GM12878 (cell line): ENCODE data around the gene CD79A. TPM values are rescaled to one million over a fixed set of nuclear protein-coding genes. Genes with fewer than 3 reads are reported as not detected.

Experiments
- ATAC-seq: fragments of 200-7000 bp; cut with Tn5 transposase; 3 replicates; pipeline ENCODE4 v1.9.1; 2020; ENCODE audit warnings: mild to moderate bottlenecking, moderate library complexity
- BruUV-seq: library from RNA; stranded (reverse); fragments of 400-500 nt; replicated peaks from 2 replicates; lab custom pipeline; 2021; lab: Mats Ljungman, UMichigan
- CTCF ChIA-PET: fragments of 300-600 bp; sonication (Branson Sonifier 250); formaldehyde crosslinking; extraction: SDS; loops from one replicate; lab custom pipeline; 2021; ENCODE audit warnings: inconsistent platforms; lab: Yijun Ruan, JAX
- POLR2A ChIA-PET: fragments of 350-600 bp; formaldehyde crosslinking; extraction: SDS; loops from one replicate; lab custom pipeline; 2021; ENCODE audit warnings: inconsistent platforms; lab: Charles Lee
- RAD21 ChIA-PET: fragments of 300-600 bp; sonication (Branson Sonifier 250); formaldehyde crosslinking; loops from one replicate; lab custom pipeline; 2023; ENCODE audit warnings: antibody characterized with exemption; ENCODE audit not compliant: unreplicated experiment; lab: Charles Lee
- SMC1A ChIA-PET: fragments of 300-600 bp; sonication (Branson Sonifier 250); formaldehyde crosslinking; loops from one replicate; lab custom pipeline; 2023; ENCODE audit not compliant: unreplicated experiment, uncharacterized antibody; lab: Charles Lee
- DNase-seq: peaks from one replicate; pipeline ENCODE4 v3.0.0-alpha.2; 2011; ENCODE audit warnings: low read depth, low spot score
- FAIRE-seq: peaks from 3 replicates; lab custom pipeline; 2011; peaks lifted over from hg19 to GRCh38; lab: Jason Lieb, UNC
- H2AFZ ChIP-seq: 2 replicates; pipeline ENCODE4 v1.6.0; 2011; ENCODE audit warnings: low read depth, low read length, control low read depth; ENCODE audit not compliant: control insufficient read depth
- H3K27ac ChIP-seq: 2 replicates; pipeline ENCODE4 v1.5.1; 2011; ENCODE audit warnings: control low read depth; ENCODE audit not compliant: control insufficient read depth, insufficient read depth
- H3K27me3 ChIP-seq, 2 experiments: replicated peaks in 1 of 2; 2 replicates each; pipeline versions ENCODE4 v1.6.0 to v1.6.1; 2011; ENCODE audit warnings: low read length in 1 of 2; ENCODE audit not compliant: control insufficient read depth in 2 of 2, insufficient read depth in 2 of 2
- H3K36me3 ChIP-seq, 2 experiments: 2 replicates each; pipeline ENCODE4 v1.5.1; 2011; ENCODE audit warnings: low read length in 1 of 2; ENCODE audit not compliant: control insufficient read depth in 2 of 2, insufficient read depth in 2 of 2
- H3K4me1 ChIP-seq: 2 replicates; pipeline ENCODE4 v1.6.1; 2011; ENCODE audit warnings: mild to moderate bottlenecking, low read length, moderate library complexity, mixed read lengths; ENCODE audit not compliant: control insufficient read depth, insufficient read depth
- H3K4me2 ChIP-seq: 2 replicates; pipeline ENCODE4 v1.6.0; 2011; ENCODE audit warnings: control low read depth; ENCODE audit not compliant: control insufficient read depth, insufficient read depth
- H3K4me3 ChIP-seq: fragments of 200-600 bp; sonication (generic); 2 replicates; pipeline ENCODE4 v1.5.1; 2016
- H3K79me2 ChIP-seq: 2 replicates; pipeline ENCODE4 v1.6.0; 2011; ENCODE audit warnings: low read length; ENCODE audit not compliant: control insufficient read depth, insufficient read depth
- H3K9ac ChIP-seq: 2 replicates; pipeline ENCODE4 v1.8.0; 2011; ENCODE audit warnings: low read length, control low read depth, mixed read lengths; ENCODE audit not compliant: control insufficient read depth, insufficient read depth
- H3K9me3 ChIP-seq: replicated peaks from 3 replicates; pipeline ENCODE4 v1.5.1; 2011; ENCODE audit warnings: mild to moderate bottlenecking, low read length; ENCODE audit not compliant: control insufficient read depth, insufficient read depth
- H4K20me1 ChIP-seq: 2 replicates; pipeline ENCODE4 v1.6.0; 2011; ENCODE audit not compliant: control insufficient read depth, insufficient read depth
- BACH1 ChIP-seq: fragments of 450-650 bp; IDR thresholded peaks from 2 replicates; pipeline ENCODE4 v1.6.1; 2017; ENCODE audit warnings: mild to moderate bottlenecking, borderline replicate concordance
- FOXK2 ChIP-seq: fragments of 450-650 bp; IDR thresholded peaks from 2 replicates; pipeline ENCODE4 v1.6.1; 2017; ENCODE audit warnings: mild to moderate bottlenecking, moderate library complexity
- JUNB ChIP-seq: IDR thresholded peaks from 2 replicates; pipeline ENCODE4 v1.6.1; 2016; ENCODE audit warnings: antibody characterized with exemption, mild to moderate bottlenecking
- MYB ChIP-seq: fragments of 150-350 bp; IDR thresholded peaks from 2 replicates; pipeline ENCODE4 v1.6.1; 2014; ENCODE audit warnings: mild to moderate bottlenecking, low read depth, low read length, borderline replicate concordance
- NR2C1 ChIP-seq: fragments of 450-650 bp; IDR thresholded peaks from 2 replicates; pipeline ENCODE4 v1.6.1; 2017; ENCODE audit warnings: antibody characterized with exemption, mild to moderate bottlenecking, moderate library complexity
- RB1 ChIP-seq: fragments of 450-650 bp; formaldehyde crosslinking; IDR thresholded peaks from 2 replicates; pipeline ENCODE4 v1.6.1; 2017; ENCODE audit warnings: mild to moderate bottlenecking, borderline replicate concordance
- RCOR1 ChIP-seq: conservative IDR thresholded peaks from 2 replicates; pipeline ENCODE4 v1.6.1; 2012; ENCODE audit warnings: low read depth, low read length, improper control_type of control experiment
- SMC3 ChIP-seq: IDR thresholded peaks from 2 replicates; pipeline ENCODE4 v1.6.1; 2011; ENCODE audit warnings: low read length, improper control_type of control experiment, borderline replicate concordance
- TAF1 ChIP-seq: IDR thresholded peaks from 2 replicates; pipeline ENCODE4 v1.6.1; 2011; ENCODE audit warnings: mild to moderate bottlenecking, low read depth, low read length, borderline replicate concordance
- WGBS: methylation state at CpG from one replicate; pipeline ENCODE4 v1.1.6; 2016; ENCODE audit warnings: low lambda C conversion rate; ENCODE audit not compliant: insufficient replicate concordance, insufficient coverage; ENCODE audit errors: missing lambda C conversion rate; 5-methylcytosine and 5-hydroxymethylcytosine counted together
- in situ Hi-C: fragments of 300-500 bp; cut with MboI; formaldehyde crosslinking; loops from 9 replicates; pipeline ENCODE4 v1.14.3; 2018; ENCODE audit warnings: mixed read lengths
- intact Hi-C: fragments of 100-400 bp; cut with micrococcal nuclease; formaldehyde crosslinking; loops from one replicate; pipeline ENCODE4 v1.14.2; 2022; ENCODE audit not compliant: unreplicated experiment
- polyA plus RNA-seq, 11 experiments: library from polyadenylated mRNA; depleted of rRNA in 4 of 11; unstranded in 6 of 11; stranded (reverse) in 5 of 11; fragments of >200 nt; fragmentation: Nextera tagmentation in 4 of 11; fragmentation: Illumina TruSeq in 1 of 11; extraction: Ambion mirVana in 4 of 11; extraction: Trizol in 1 of 11; gene quantifications; 1 replicate in 1 of 11; 2 replicates in 10 of 11; pipeline versions ENCODE4 v1.2.1 to v1.2.3, GENCODE V29; 2011 to 2016; ENCODE audit warnings: inconsistent platforms in 2 of 11, missing spikeins in 2 of 11, low read depth in 1 of 11
- total RNA-seq, 4 experiments: library from RNA; depleted of rRNA in 3 of 4; stranded (reverse); fragments of >200 nt in 3 of 4; fragmentation: Illumina TruSeq in 1 of 4; extraction: Trizol in 1 of 4; gene quantifications; 2 replicates each; pipeline versions ENCODE4 v1.2.1 to v1.2.3, GENCODE V29; 2013 to 2021
- TF ChIP-seq, protein P1 (sequence below): fragments of 450-650 bp; IDR thresholded peaks from 2 replicates; pipeline ENCODE4 v1.6.1; 2017; ENCODE audit warnings: mild to moderate bottlenecking, moderate library complexity

CD79A gene
- total and polyA plus RNA-seq, 10 of the 15 experiments (the other 5 are each of a cell fraction or from before 2014, with no cell fraction given), result 38.8 to 414 (median 282) TPM

DNA sequence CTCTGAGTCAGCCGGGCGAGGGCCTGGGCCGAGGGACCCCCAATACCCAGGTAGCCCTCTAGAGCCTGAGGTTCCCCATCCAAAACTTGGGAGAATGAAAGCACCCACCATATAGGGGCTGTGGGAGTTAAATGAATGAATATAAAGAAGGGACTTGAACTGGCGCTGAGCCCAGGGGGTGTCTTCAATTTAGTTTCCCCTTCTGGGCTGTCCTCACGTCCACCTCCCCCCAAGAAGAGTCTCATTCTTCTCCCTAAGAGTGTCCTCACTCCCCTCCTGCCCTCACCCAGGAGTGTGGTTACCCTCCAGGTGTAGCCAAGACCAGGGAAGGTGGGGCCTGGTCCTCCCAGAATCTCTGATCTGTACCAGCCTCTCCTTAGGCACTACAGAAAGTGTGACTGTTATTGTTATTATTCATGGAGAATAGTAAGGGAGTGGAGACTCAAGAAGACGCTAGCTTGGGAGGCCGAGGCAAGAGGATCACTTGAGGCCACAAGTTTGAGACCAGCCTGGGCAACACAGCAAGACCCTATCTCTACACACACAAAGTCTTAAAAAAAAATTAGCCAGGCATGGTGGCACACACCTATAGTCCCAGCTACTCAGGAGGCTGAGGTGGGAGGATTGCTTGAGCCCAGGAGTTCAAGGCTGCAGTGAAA is 2.7 kb downstream of the CD79A start:
- in situ Hi-C loops, result no loop called here
- DNase-seq (no peak), FAIRE-seq (no peak), ATAC-seq (no peak)
- Histone ChIP-seq H3K27ac (no peak overlapping the region), H3K4me2 (peak overlapping the region; percentile 97), H4K20me1 (no peaks in the 10 kb centered on the region), H2AFZ (no peak overlapping the region), H3K36me3 (peaks cover 3 to 4% of the 10 kb centered on the region in 2 experiments; a peak in 3 of 4 replicates), H3K9ac (no peak overlapping the region), H3K9me3 (no peaks in the 10 kb centered on the region), H3K79me2 (peaks cover 58% of the 10 kb centered on the region), H3K4me1 (peaks cover 27% of the 10 kb centered on the region), H3K27me3 (no peaks in the 10 kb centered on the region), H3K4me3 (no peak overlapping the region)
- 75% methylated on average over 7 of the region's 7 CpGs for WGBS
- TF ChIP-seq, protein P1, sequence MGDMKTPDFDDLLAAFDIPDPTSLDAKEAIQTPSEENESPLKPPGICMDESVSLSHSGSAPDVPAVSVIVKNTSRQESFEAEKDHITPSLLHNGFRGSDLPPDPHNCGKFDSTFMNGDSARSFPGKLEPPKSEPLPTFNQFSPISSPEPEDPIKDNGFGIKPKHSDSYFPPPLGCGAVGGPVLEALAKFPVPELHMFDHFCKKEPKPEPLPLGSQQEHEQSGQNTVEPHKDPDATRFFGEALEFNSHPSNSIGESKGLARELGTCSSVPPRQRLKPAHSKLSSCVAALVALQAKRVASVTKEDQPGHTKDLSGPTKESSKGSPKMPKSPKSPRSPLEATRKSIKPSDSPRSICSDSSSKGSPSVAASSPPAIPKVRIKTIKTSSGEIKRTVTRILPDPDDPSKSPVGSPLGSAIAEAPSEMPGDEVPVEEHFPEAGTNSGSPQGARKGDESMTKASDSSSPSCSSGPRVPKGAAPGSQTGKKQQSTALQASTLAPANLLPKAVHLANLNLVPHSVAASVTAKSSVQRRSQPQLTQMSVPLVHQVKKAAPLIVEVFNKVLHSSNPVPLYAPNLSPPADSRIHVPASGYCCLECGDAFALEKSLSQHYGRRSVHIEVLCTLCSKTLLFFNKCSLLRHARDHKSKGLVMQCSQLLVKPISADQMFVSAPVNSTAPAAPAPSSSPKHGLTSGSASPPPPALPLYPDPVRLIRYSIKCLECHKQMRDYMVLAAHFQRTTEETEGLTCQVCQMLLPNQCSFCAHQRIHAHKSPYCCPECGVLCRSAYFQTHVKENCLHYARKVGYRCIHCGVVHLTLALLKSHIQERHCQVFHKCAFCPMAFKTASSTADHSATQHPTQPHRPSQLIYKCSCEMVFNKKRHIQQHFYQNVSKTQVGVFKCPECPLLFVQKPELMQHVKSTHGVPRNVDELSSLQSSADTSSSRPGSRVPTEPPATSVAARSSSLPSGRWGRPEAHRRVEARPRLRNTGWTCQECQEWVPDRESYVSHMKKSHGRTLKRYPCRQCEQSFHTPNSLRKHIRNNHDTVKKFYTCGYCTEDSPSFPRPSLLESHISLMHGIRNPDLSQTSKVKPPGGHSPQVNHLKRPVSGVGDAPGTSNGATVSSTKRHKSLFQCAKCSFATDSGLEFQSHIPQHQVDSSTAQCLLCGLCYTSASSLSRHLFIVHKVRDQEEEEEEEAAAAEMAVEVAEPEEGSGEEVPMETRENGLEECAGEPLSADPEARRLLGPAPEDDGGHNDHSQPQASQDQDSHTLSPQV, result no peak
- TF ChIP-seq JUNB (no peak), RB1 (no peak), TAF1 (no peak), RCOR1 (no peak), NR2C1 (no peak), BACH1 (no peak), MYB (no peak), SMC3 (no peak), FOXK2 (no peak)
- ChIA-PET CTCF (no interaction called here), POLR2A (no interaction called here), SMC1A (no interaction called here), RAD21 (no interaction called here)
- intact Hi-C loops, result no loop called here
- BruUV-seq, result no TSS peak
